ENCODE measurements around the gene TASL. TPM values are rescaled to one million over a fixed set of nuclear protein-coding genes. Genes with fewer than 3 reads are reported as not detected.

TASL gene
- total and polyA plus RNA-seq, 2 of the 8 experiments (the other 6 are each of a cell fraction or from before 2014, with no cell fraction given): not detected

GRCh38 chrX:30622361-30622760, 44.8 kb upstream of the TASL start (continued):
- TF ChIP-seq POLR2A (IDR thresholded peaks at IDR 0.05; ENCODE audit: control extremely low read depth in 1 of 2, low read depth in 2 of 2, low read length in 2 of 2): no peak
